ENCODE results near the gene CPLX4.

Gene CPLX4

GRCh38 chr18:59308248-59308937, 10.1 kb downstream of the CPLX4 start (continued):
- TF ChIP-seq AEBP2 (tag by site-specific recombination; IDR thresholded peaks at IDR 0.05; ENCODE audit: borderline replicate concordance) (no peak), ZNF24 (tag by site-specific recombination; IDR thresholded peaks at IDR 0.05) (no peak), OSR2 (tag by site-specific recombination; IDR thresholded peaks at IDR 0.05) (no peak), ZNF138 (tag by site-specific recombination; IDR thresholded peaks at IDR 0.05; ENCODE audit: borderline replicate concordance) (no peak), KLF8 (tag by site-specific recombination; IDR thresholded peaks at IDR 0.05) (peak; percentile 38; the same call in 1 of the 2 replicates), KLF9 (tag by site-specific recombination; IDR thresholded peaks at IDR 0.05; ENCODE audit: low read depth) (no peak), ZEB2 (tag by site-specific recombination; IDR thresholded peaks at IDR 0.05) (no peak; the same call in 1 of the 2 replicates), BCL11A (tag by site-specific recombination; IDR thresholded peaks at IDR 0.05; ENCODE audit: low read depth) (no peak), IKZF3 (tag by site-specific recombination; IDR thresholded peaks at IDR 0.05) (peak; percentile 90), ZNF121 (tag by site-specific recombination; IDR thresholded peaks at IDR 0.05) (no peak), ZNF335 (tag by site-specific recombination; conservative IDR thresholded peaks at IDR 0.05) (peak; percentile 61), ZBTB48 (tag by site-specific recombination; IDR thresholded peaks at IDR 0.05) (no peak), ZNF530 (tag by site-specific recombination; IDR thresholded peaks at IDR 0.05; ENCODE audit: low read depth) (no peak), SP3 (tag by site-specific recombination; IDR thresholded peaks at IDR 0.05) (0 out of 2 replicates have a peak, but pooled peaks have one; percentile 19), ZNF354C (tag by site-specific recombination; IDR thresholded peaks at IDR 0.05; ENCODE audit: borderline replicate concordance, low read depth) (no peak), KLF1 (tag by site-specific recombination; IDR thresholded peaks at IDR 0.05) (peak; percentile 55), KLF7 (tag by site-specific recombination; IDR thresholded peaks at IDR 0.05; ENCODE audit: borderline replicate concordance) (peak; percentile 56; the same call in 1 of the 2 replicates), ZNF777 (tag by site-specific recombination; IDR thresholded peaks at IDR 0.05; ENCODE audit: borderline replicate concordance) (peak; percentile 68; the same call in 1 of the 2 replicates), ZNF658 (tag by site-specific recombination; IDR thresholded peaks at IDR 0.05) (no peak), BCL6B (tag by site-specific recombination; IDR thresholded peaks at IDR 0.05) (no peak), ZNF623 (tag by site-specific recombination; IDR thresholded peaks at IDR 0.05) (no peak), ZNF341 (tag by site-specific recombination; IDR thresholded peaks at IDR 0.05; ENCODE audit: low read depth) (peak; percentile 91), SP7 (tag by site-specific recombination; IDR thresholded peaks at IDR 0.05) (peak; percentile 50; the same call in 1 of the 2 replicates), ZNF280D (tag by site-specific recombination; IDR thresholded peaks at IDR 0.05) (peak; percentile 6; the same call in 1 of the 2 replicates), YY1 (tag by site-specific recombination; IDR thresholded peaks at IDR 0.05) (no peak), PBX3 (CRISPR knock-in tag; IDR thresholded peaks at IDR 0.05) (0 out of 2 replicates have a peak, but pooled peaks have one; percentile 37)
- TF ChIP-seq, protein P1, sequence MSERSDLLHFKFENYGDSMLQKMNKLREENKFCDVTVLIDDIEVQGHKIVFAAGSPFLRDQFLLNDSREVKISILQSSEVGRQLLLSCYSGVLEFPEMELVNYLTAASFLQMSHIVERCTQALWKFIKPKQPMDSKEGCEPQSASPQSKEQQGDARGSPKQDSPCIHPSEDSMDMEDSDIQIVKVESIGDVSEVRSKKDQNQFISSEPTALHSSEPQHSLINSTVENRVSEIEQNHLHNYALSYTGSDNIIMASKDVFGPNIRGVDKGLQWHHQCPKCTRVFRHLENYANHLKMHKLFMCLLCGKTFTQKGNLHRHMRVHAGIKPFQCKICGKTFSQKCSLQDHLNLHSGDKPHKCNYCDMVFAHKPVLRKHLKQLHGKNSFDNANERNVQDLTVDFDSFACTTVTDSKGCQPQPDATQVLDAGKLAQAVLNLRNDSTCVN (tag by site-specific recombination; optimal IDR thresholded peaks at IDR 0.05) = peak; percentile 69
- TF ChIP-seq, protein P2, sequence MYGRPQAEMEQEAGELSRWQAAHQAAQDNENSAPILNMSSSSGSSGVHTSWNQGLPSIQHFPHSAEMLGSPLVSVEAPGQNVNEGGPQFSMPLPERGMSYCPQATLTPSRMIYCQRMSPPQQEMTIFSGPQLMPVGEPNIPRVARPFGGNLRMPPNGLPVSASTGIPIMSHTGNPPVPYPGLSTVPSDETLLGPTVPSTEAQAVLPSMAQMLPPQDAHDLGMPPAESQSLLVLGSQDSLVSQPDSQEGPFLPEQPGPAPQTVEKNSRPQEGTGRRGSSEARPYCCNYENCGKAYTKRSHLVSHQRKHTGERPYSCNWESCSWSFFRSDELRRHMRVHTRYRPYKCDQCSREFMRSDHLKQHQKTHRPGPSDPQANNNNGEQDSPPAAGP (tag by site-specific recombination; IDR thresholded peaks at IDR 0.05) = 0 out of 2 replicates have a peak, but pooled peaks have one; percentile 55
- TF ChIP-seq, protein P3, sequence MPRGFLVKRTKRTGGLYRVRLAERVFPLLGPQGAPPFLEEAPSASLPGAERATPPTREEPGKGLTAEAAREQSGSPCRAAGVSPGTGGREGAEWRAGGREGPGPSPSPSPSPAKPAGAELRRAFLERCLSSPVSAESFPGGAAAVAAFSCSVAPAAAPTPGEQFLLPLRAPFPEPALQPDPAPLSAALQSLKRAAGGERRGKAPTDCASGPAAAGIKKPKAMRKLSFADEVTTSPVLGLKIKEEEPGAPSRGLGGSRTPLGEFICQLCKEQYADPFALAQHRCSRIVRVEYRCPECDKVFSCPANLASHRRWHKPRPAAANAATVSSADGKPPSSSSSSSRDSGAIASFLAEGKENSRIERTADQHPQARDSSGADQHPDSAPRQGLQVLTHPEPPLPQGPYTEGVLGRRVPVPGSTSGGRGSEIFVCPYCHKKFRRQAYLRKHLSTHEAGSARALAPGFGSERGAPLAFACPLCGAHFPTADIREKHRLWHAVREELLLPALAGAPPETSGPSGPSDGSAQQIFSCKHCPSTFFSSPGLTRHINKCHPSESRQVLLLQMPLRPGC (tag by site-specific recombination; IDR thresholded peaks at IDR 0.05) = no peak
